Neural progenitor cell (in vitro differentiated cells): Measurements from ENCODE around the gene INKA1. TPM values are rescaled to one million over a fixed set of nuclear protein-coding genes. Genes with fewer than 3 reads are reported as not detected.

Experiments
- DNase-seq: peaks from one replicate; pipeline ENCODE4 v3.0.0-alpha.2; 2016; ENCODE audit warnings: low spot score
- H2AFZ ChIP-seq: fragments of 200-600 bp; sonication (generic); replicated peaks from 2 replicates; pipeline ENCODE4 v1.6.1; 2016; ENCODE audit warnings: antibody characterized with exemption
- H3F3A ChIP-seq: fragments of 200-600 bp; sonication (generic); 2 replicates; pipeline ENCODE4 v1.6.1; 2016; ENCODE audit warnings: antibody characterized with exemption, low read depth
- H3K27ac ChIP-seq: fragments of 200-600 bp; sonication (generic); 2 replicates; pipeline ENCODE4 v1.5.1; 2016; ENCODE audit warnings: mild to moderate bottlenecking
- H3K27me3 ChIP-seq: fragments of 200-600 bp; sonication (generic); 2 replicates; pipeline ENCODE4 v1.6.1; 2016; ENCODE audit warnings: mild to moderate bottlenecking, moderate library complexity
- H3K36me3 ChIP-seq: fragments of 200-600 bp; sonication (generic); 2 replicates; pipeline ENCODE4 v1.5.1; 2016
- H3K4me1 ChIP-seq: fragments of 200-600 bp; sonication (generic); 2 replicates; pipeline ENCODE4 v1.6.1; 2016; ENCODE audit warnings: mixed run types
- H3K4me2 ChIP-seq: fragments of 200-600 bp; sonication (generic); 2 replicates; pipeline ENCODE4 v1.6.1; 2016
- H3K4me3 ChIP-seq: fragments of 200-600 bp; sonication (generic); 2 replicates; pipeline ENCODE4 v1.5.1; 2016
- H3K79me2 ChIP-seq: fragments of 200-600 bp; sonication (generic); 2 replicates; pipeline ENCODE4 v1.6.1; 2016; ENCODE audit warnings: low read depth
- H3K9ac ChIP-seq: fragments of 200-600 bp; sonication (generic); 2 replicates; pipeline ENCODE4 v1.6.1; 2016
- H3K9me3 ChIP-seq: fragments of 200-600 bp; sonication (generic); 2 replicates; pipeline ENCODE4 v1.5.1; 2016; ENCODE audit warnings: low read depth
- H4K20me1 ChIP-seq: fragments of 200-600 bp; sonication (generic); 2 replicates; pipeline ENCODE4 v1.6.1; 2016; ENCODE audit warnings: low read depth
- H3K27ac Mint-ChIP-seq: 3 replicates; pipeline ENCODE4 v1.8.0; 2021; ENCODE audit warnings: mixed read lengths
- H3K27me3 Mint-ChIP-seq: 2 replicates; pipeline ENCODE4 v1.8.0; 2022; ENCODE audit warnings: low read depth, mild to moderate bottlenecking, inconsistent platforms, moderate library complexity, mixed read lengths; ENCODE audit not compliant: insufficient read depth
- H3K36me3 Mint-ChIP-seq: 3 replicates; pipeline ENCODE4 v1.8.0; 2021; ENCODE audit warnings: mixed read lengths
- H3K4me1 Mint-ChIP-seq: 3 replicates; pipeline ENCODE4 v1.8.0; 2021; ENCODE audit warnings: mixed read lengths
- H3K4me3 Mint-ChIP-seq: 3 replicates; pipeline ENCODE4 v1.8.0; 2021; ENCODE audit warnings: mild to moderate bottlenecking, moderate library complexity, mixed read lengths
- H3K9me3 Mint-ChIP-seq: 3 replicates; pipeline ENCODE4 v1.8.0; 2020; ENCODE audit warnings: mixed read lengths
- EZH2 ChIP-seq: fragments of 200-600 bp; sonication (generic); IDR thresholded peaks from 2 replicates; pipeline ENCODE4 v1.6.1; 2017; ENCODE audit warnings: antibody characterized with exemption, mild to moderate bottlenecking, moderate library complexity
- EZH2phosphoT487 ChIP-seq: fragments of 200-600 bp; sonication (generic); IDR thresholded peaks from 2 replicates; pipeline ENCODE4 v1.6.1; 2017; ENCODE audit warnings: antibody characterized with exemption
- total RNA-seq: library from RNA; depleted of rRNA; stranded (reverse); fragments of >200 nt; gene quantifications from 2 replicates; pipeline ENCODE4 v1.2.3, GENCODE V29; 2015; ENCODE audit warnings: low replicate concordance
- TF ChIP-seq, protein P1 (sequence below): fragments of 200-600 bp; sonication (generic); IDR thresholded peaks from 2 replicates; pipeline ENCODE4 v1.5.1; 2017; ENCODE audit warnings: antibody characterized with exemption, mild to moderate bottlenecking

Gene INKA1
- total RNA-seq, 1 donor from 2014 or later = not detected

DNA sequence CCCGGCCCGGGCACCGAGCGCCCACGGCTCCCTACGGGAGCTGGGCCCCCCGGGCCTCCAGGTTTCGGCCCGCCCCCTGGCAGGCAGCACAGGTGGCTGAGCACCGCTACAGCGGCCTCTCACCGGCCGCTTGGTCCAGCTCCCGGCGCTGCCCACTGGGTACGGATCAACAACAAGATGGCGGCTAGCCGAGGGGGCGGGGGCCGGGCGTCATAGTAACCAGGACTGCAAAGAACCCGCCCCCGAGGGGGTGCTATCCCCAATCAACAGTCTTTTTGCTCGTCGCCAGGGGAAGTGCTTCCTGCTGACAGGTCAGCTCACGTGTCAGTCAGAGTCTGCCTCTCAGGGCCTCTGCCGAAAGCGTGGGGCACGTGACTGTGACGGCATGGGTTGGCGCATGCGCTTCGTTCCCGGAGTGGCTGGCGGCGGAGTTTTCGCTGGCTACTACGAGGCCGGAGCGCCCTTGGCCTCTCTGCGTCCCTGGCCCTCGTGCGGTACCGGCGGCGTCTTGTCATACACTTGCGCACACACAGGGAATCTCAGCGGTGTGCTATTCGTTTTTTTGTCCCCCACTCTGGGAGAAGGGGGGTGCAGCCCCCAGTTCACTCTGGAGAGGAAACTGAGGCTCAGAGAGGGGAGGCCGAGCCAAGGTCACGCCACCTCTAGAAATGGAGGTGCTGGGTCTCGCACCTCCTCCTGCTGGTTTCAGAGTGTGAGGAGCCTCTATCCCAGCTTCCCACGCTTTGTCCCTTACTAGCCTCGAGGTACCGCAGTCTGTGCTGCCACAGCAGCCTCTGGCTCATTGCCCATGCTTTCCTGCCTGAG is 16.5 kb upstream of the INKA1 start, which contains the start of gene IP6K1:
TSS of gene IP6K1 (minus strand) at position 186 of the 825 bp plus-strand sequence. CDS start 38,502 bp downstream, outside the sequence.
- Mint-ChIP-seq H3K4me3 (peak within 1 kb of the TSS; percentile 94), H3K9me3 (no peaks in the 10 kb centered on the region), H3K27ac (peak within 1 kb of the TSS; percentile 95), H3K36me3 (peaks cover 10% of the 10 kb centered on the region), H3K27me3 (peaks cover 6% of the 10 kb centered on the region), H3K4me1 (peaks cover 39% of the 10 kb centered on the region)
- H2AFZ ChIP-seq = peak within 1 kb of the TSS; percentile 40
- peaks cover 8% of the 10 kb centered on the region for H3F3A ChIP-seq
- peak within 1 kb of the TSS; percentile 94 for H3K4me2 ChIP-seq
- no peaks in the 10 kb centered on the region for H3K9me3 ChIP-seq
- peak within 1 kb of the TSS; percentile 36 for H3K27ac ChIP-seq
- TF ChIP-seq EZH2phosphoT487 (no peak), EZH2 (no peak)
- TF ChIP-seq, protein P1, sequence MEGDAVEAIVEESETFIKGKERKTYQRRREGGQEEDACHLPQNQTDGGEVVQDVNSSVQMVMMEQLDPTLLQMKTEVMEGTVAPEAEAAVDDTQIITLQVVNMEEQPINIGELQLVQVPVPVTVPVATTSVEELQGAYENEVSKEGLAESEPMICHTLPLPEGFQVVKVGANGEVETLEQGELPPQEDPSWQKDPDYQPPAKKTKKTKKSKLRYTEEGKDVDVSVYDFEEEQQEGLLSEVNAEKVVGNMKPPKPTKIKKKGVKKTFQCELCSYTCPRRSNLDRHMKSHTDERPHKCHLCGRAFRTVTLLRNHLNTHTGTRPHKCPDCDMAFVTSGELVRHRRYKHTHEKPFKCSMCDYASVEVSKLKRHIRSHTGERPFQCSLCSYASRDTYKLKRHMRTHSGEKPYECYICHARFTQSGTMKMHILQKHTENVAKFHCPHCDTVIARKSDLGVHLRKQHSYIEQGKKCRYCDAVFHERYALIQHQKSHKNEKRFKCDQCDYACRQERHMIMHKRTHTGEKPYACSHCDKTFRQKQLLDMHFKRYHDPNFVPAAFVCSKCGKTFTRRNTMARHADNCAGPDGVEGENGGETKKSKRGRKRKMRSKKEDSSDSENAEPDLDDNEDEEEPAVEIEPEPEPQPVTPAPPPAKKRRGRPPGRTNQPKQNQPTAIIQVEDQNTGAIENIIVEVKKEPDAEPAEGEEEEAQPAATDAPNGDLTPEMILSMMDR = no peak
- no peaks in the 10 kb centered on the region for H3K27me3 ChIP-seq
- H3K4me1 ChIP-seq = peaks cover 3% of the 10 kb centered on the region
- H3K36me3 ChIP-seq = no peaks in the 10 kb centered on the region
- peaks cover 15% of the 10 kb centered on the region for H4K20me1 ChIP-seq
- H3K9ac ChIP-seq = peak within 1 kb of the TSS; percentile 71
- peak; percentile 100 for DNase-seq
- H3K4me3 ChIP-seq = peak within 1 kb of the TSS; percentile 81
- H3K79me2 ChIP-seq = peaks cover 47% of the 10 kb centered on the region

DNA sequence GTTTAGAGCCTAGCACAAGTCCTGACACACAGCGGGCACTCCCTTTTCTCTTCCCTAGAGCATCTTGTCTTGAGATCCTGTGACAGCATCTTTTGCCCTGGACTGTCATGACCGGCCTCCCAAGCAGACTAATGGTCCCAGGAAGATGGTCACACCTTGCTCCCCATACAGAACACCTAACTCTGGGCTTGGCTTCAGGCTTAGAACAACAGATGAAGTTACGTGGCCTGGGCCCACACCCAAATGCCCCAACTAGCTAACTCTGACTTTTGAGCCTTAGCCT is 15.9 kb upstream of the INKA1 start:
- H3F3A ChIP-seq = peaks cover 5% of the 10 kb centered on the region
- TF ChIP-seq EZH2 (no peak), EZH2phosphoT487 (no peak)
- TF ChIP-seq, protein P1 = no peak
- peaks cover 11% of the 10 kb centered on the region for H4K20me1 ChIP-seq
- Mint-ChIP-seq H3K27me3 (peaks cover 6% of the 10 kb centered on the region), H3K9me3 (no peaks in the 10 kb centered on the region), H3K27ac (peak overlapping the region; percentile 95), H3K4me3 (peak overlapping the region; percentile 94), H3K36me3 (peaks cover 10% of the 10 kb centered on the region), H3K4me1 (peaks cover 38% of the 10 kb centered on the region)
- no peaks in the 10 kb centered on the region for H3K27me3 ChIP-seq
- no peaks in the 10 kb centered on the region for H3K4me1 ChIP-seq
- H2AFZ ChIP-seq = no peak overlapping the region
- H3K9me3 ChIP-seq = no peaks in the 10 kb centered on the region
- peak overlapping the region; percentile 60 for H3K4me2 ChIP-seq
- H3K36me3 ChIP-seq = no peaks in the 10 kb centered on the region
- no peak overlapping the region for H3K9ac ChIP-seq
- H3K79me2 ChIP-seq = peaks cover 42% of the 10 kb centered on the region
- H3K27ac ChIP-seq = no peak overlapping the region
- H3K4me3 ChIP-seq = peak overlapping the region; percentile 25
- DNase-seq = no peak

DNA sequence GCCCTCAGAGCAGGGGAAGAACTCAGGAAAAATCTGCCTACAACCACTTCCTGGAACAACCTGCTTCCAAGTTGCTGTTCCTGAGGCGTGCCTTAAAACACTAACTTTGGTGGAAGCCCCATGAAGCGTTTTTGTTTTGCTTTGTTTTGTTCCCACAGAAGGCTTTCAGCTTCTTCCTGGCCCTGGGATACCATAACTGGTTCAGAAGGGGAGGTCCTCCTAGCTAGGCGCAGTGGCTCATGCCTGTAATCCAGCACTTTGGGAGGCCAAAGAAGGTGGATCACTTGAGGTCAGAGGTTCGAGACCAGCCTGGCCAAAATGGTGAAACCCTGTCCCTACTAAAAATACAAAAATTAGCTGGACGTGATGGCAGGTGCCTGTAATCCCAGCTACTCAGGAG is 15.5 kb upstream of the INKA1 start:
- no peak for DNase-seq

More for the DNA sequence above, 15.5 kb upstream of the INKA1 start:
- H3K4me3 Mint-ChIP-seq = peak overlapping the region; percentile 94
- Histone ChIP-seq H4K20me1 (peaks cover 6% of the 10 kb centered on the region), H3F3A (peaks cover 5% of the 10 kb centered on the region), H3K36me3 (no peaks in the 10 kb centered on the region), H3K27ac (no peak overlapping the region), H2AFZ (no peak overlapping the region), H3K4me3 (no peak overlapping the region), H3K79me2 (peaks cover 38% of the 10 kb centered on the region), H3K27me3 (no peaks in the 10 kb centered on the region), H3K9ac (no peak overlapping the region), H3K4me2 (no peak overlapping the region), H3K9me3 (no peaks in the 10 kb centered on the region), H3K4me1 (no peaks in the 10 kb centered on the region)
- TF ChIP-seq EZH2 (no peak), EZH2phosphoT487 (no peak)
- TF ChIP-seq, protein P1 = no peak
- H3K27ac Mint-ChIP-seq = no peak overlapping the region
- H3K27me3 Mint-ChIP-seq = peaks cover 8% of the 10 kb centered on the region
- no peaks in the 10 kb centered on the region for H3K9me3 Mint-ChIP-seq
- peaks cover 35% of the 10 kb centered on the region for H3K4me1 Mint-ChIP-seq
- H3K36me3 Mint-ChIP-seq = peaks cover 10% of the 10 kb centered on the region
